AG04450 (cell line): ENCODE data around the gene CGA. TPM values are rescaled to one million over a fixed set of nuclear protein-coding genes. Genes with fewer than 3 reads are reported as not detected.

ENCODE experiments used
- CTCF ChIA-PET: fragments of 300-600, 350-600 bp; formaldehyde crosslinking; extraction: SDS; loops from one replicate; lab custom pipeline; 2022; ENCODE audit warnings: antibody characterized with exemption, inconsistent platforms; lab: Charles Lee
- POLR2A ChIA-PET: fragments of 350-600 bp; formaldehyde crosslinking; extraction: SDS; loops from one replicate; lab custom pipeline; 2021; ENCODE audit warnings: antibody characterized with exemption, inconsistent platforms; lab: Yijun Ruan, JAX
- DNase-seq: peaks from one replicate; pipeline ENCODE4 v3.0.0-alpha.2; 2011; ENCODE audit warnings: low read depth, low spot score
- H3K27ac ChIP-seq: one replicate; pipeline ENCODE4 v1.5.1; 2012; ENCODE audit warnings: low read depth, low read length, control low read depth
- H3K27me3 ChIP-seq: one replicate; pipeline ENCODE4 v1.6.0; 2012; ENCODE audit warnings: low read length; ENCODE audit not compliant: control insufficient read depth, insufficient read depth
- H3K4me3 ChIP-seq: 2 replicates; pipeline ENCODE4 v1.5.1; 2011; ENCODE audit warnings: mild to moderate bottlenecking, low read depth, low read length, control low read depth
- H3K9me3 ChIP-seq: 2 replicates; pipeline ENCODE4 v1.5.1; 2012; ENCODE audit warnings: low read length; ENCODE audit not compliant: control insufficient read depth, insufficient read depth
- polyA plus RNA-seq: library from polyadenylated mRNA; depleted of rRNA; stranded (reverse); fragments of >200 nt; gene quantifications from 2 replicates; pipeline ENCODE4 v1.2.3, GENCODE V29; 2011
- TF ChIP-seq, protein P1 (sequence below): IDR thresholded peaks from 2 replicates; pipeline ENCODE4 v1.5.1; 2011; ENCODE audit warnings: low read depth, low read length, control low read depth, inconsistent platforms

The CGA gene
- polyA plus RNA-seq, 1 experiment = 0.26 TPM

DNA sequence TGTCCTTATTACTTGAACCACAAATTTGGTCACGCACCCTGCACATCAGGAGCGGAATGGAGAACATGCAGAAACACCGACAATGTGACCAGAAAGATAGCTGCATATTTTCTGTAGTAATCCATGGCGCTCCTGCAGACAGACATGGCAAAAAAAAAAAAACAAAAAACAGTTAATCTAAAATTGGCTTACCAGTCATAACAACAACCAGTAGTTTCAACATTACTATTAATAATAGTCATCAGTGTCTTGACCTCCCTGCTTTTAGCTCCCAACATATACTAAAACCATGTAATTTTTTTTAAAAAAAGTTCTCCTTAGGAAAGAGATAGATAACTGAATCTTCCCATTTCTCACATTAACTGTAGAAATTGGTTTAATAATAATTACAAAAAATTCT, 6.8 kb downstream of the CGA start:
- CTCF ChIA-PET = interaction anchor here (2.2 kb wide), 1 partner anchor 9 kb away, joined by 19 read pairs; no protein-coding TSS in a partner anchor

DNA sequence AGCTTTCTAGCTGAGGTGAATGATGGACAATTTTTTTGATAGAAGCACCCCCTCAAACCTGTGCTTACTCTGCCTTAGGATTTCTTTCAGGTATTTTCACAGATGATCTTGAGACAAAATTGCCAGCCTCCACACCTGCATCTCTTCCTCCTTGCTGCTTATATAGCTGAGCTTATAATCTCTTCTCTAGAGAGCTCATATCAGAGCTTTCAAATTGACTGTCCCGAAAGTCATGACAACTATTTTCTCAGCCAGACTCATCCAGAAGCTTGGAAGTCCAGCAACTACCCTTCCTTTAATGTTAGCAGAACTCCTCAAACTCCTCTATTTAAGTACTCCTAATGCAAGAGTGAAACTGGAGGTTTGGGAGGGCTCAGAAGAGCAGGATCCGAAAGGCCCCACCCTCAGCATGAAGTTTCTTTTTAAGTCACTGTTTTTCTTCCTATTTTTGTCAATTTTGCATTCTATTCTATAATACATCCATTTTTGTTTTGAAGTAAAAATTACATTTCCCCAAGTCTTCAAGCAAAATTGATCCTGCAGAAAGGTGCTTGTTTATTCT, 12.7 kb downstream of the CGA start:
- DNase-seq = no peak
- TF ChIP-seq, protein P1, sequence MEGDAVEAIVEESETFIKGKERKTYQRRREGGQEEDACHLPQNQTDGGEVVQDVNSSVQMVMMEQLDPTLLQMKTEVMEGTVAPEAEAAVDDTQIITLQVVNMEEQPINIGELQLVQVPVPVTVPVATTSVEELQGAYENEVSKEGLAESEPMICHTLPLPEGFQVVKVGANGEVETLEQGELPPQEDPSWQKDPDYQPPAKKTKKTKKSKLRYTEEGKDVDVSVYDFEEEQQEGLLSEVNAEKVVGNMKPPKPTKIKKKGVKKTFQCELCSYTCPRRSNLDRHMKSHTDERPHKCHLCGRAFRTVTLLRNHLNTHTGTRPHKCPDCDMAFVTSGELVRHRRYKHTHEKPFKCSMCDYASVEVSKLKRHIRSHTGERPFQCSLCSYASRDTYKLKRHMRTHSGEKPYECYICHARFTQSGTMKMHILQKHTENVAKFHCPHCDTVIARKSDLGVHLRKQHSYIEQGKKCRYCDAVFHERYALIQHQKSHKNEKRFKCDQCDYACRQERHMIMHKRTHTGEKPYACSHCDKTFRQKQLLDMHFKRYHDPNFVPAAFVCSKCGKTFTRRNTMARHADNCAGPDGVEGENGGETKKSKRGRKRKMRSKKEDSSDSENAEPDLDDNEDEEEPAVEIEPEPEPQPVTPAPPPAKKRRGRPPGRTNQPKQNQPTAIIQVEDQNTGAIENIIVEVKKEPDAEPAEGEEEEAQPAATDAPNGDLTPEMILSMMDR = no peak
- CTCF ChIA-PET = interaction anchor here (1.0 kb wide), 1 partner anchor 15 kb away, joined by 4 read pairs; no protein-coding TSS in a partner anchor
- POLR2A ChIA-PET = no interaction called here
- Histone ChIP-seq H3K27me3 (no peaks in the 10 kb centered on the region), H3K4me3 (no peak overlapping the region), H3K27ac (no peak overlapping the region), H3K9me3 (no peaks in the 10 kb centered on the region)

More for the DNA sequence above, 6.8 kb downstream of the CGA start:
- Histone ChIP-seq H3K4me3 (no peak overlapping the region), H3K27me3 (no peaks in the 10 kb centered on the region), H3K9me3 (no peaks in the 10 kb centered on the region), H3K27ac (no peak overlapping the region)
- no peak for DNase-seq
- TF ChIP-seq, protein P1 = no peak
- POLR2A ChIA-PET = no interaction called here

DNA sequence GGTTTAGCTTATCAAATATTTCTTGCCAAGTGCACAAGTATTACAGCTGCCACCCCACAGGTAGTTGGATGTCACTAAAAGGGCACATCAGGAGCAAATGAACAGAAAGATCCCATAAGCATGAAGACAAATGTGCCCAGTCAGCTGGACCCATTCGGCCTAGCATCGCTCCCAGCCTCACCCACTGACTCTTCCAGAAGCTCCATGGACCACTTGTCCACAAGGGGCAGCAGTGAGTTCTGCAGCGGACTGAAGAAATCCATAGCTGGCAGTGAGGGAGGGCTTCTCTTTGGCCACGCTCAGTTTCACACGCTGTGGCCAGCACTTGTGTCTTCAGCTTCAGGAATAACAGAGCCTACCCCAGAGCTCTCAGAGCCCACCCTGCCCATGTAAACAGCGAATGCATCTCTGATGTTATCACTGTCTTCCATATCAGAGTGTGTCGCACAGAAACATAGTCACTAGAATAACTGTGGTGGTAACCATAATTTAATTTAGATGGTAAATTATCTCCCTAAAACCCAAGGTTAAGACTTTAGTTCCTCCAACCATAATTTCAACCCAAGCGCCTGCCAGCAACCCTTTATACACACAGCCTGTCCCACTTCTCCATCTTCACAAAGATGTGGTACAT, 15.8 kb downstream of the CGA start:
- no peaks in the 10 kb centered on the region for H3K27me3 ChIP-seq
- H3K27ac ChIP-seq = no peak overlapping the region
- H3K4me3 ChIP-seq = no peak overlapping the region
- DNase-seq = peak; percentile 20
- TF ChIP-seq, protein P1 = peak; percentile 93
- CTCF ChIA-PET = interaction anchor here (0.6 to 4.4 kb wide), 42 partner anchors 8 to 475 kb away, joined by 3 to 65 read pairs (median 4); partner anchors contain the start of genes CGA and SMIM8
- no peaks in the 10 kb centered on the region for H3K9me3 ChIP-seq
- POLR2A ChIA-PET = no interaction called here

DNA sequence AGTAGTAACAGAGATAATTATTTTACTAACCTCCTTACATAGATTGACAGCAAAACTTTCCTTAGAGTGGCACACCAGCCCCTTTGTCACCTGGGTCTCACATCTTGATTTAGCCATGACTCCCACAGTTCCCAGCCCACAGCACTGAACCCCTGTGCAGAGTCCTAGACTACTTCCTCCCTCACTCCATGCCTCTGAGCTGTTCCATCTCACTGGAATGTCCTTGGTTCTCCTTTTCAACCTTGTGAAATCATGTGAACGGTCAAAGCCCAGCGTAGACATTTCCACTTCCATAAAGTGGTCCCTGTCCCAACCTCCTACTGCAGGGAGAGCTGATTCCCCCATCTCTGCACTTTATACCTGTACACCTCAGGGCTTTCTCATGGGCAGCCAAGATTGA, 19.7 kb downstream of the CGA start:
- peaks cover 9% of the 10 kb centered on the region for H3K27me3 ChIP-seq
- no peak for DNase-seq
- ChIA-PET CTCF (interaction anchor here (1.6 kb wide), 1 partner anchor 9 kb away, joined by 5 read pairs; no protein-coding TSS in a partner anchor), POLR2A (no interaction called here)
- H3K4me3 ChIP-seq = no peak overlapping the region
- TF ChIP-seq, protein P1 = no peak
- H3K9me3 ChIP-seq = no peaks in the 10 kb centered on the region
- no peak overlapping the region for H3K27ac ChIP-seq

DNA sequence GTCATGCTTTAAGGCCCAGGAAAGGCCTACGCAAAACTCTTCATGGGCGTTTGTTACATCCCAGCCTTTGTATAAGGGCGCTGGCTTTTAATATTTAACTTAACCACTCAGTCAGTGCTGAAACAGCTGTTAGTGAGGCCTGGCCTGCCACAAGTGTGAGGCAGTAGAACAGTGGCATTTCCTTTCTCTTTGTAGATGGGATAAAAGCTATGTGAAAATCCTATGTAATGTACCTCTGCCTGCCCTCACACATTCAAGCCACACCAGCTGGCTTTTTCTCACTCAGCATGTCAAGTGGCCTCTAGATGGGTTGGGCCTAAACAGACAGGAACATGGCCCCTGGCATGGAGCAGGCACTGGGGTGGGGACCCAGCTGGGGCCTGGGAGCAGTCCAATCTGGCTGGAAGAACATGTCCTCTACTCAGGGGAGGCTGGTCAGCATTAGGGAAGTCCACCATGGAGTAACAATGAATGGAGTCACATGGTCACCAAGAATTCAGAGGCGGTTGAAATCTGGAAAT, 20.7 kb downstream of the CGA start:
- no peak overlapping the region for H3K27ac ChIP-seq
- ChIA-PET POLR2A (no interaction called here), CTCF (interaction anchor here (0.6 to 1.6 kb wide), 3 partner anchors 8 to 365 kb away, joined by 3 to 6 read pairs (median 5); no protein-coding TSS in a partner anchor)
- no peak overlapping the region for H3K4me3 ChIP-seq
- H3K27me3 ChIP-seq = peaks cover 9% of the 10 kb centered on the region
- TF ChIP-seq, protein P1 = no peak
- no peaks in the 10 kb centered on the region for H3K9me3 ChIP-seq
- DNase-seq = no peak
